ENCODE data around the gene PYROXD2. TPM values are rescaled to one million over a fixed set of nuclear protein-coding genes. Genes with fewer than 3 reads are reported as not detected.

Gene PYROXD2
- polyA plus RNA-seq, 1 donor from 2014 or later, result 0.11 TPM

DNA sequence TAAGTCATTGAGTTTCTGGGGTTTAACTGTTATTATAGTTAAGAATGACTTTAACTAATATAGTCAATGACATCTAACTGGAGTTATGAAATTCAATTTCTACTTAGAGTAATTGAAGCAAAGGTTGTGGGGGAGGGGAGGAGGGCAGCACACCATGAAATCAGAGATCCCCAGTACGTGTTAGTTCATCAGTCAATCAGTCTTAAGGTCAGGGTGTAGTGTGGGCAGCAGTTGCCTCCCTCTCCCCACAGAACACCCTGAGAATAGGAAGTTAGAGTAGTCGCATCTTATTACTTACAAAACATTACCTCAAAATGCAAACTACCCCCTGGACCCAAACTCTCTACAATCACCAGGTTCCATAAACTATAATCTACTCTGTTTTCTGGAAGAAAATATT lies 38.7 kb upstream of the PYROXD2 start:
- TF ChIP-seq TAF1 (IDR thresholded peaks at IDR 0.05; ENCODE audit: low read depth) (no peak), POLR2AphosphoS5 (IDR thresholded peaks at IDR 0.05) (no peak), SMC3 (conservative IDR thresholded peaks at IDR 0.05; ENCODE audit: poor library complexity) (no peak), EZH2 (IDR thresholded peaks at IDR 0.05; ENCODE audit: borderline replicate concordance, insufficient read depth, low read length, poor library complexity, severe bottlenecking) (no peak), MXI1 (conservative IDR thresholded peaks at IDR 0.05; ENCODE audit: poor library complexity, severe bottlenecking) (no peak), EP300 (conservative IDR thresholded peaks at IDR 0.05; ENCODE audit: poor library complexity, severe bottlenecking) (no peak), RAD21 (conservative IDR thresholded peaks at IDR 0.05) (no peak), CTCF (IDR thresholded peaks at IDR 0.05; ENCODE audit: poor library complexity, severe bottlenecking) (no peak)
- no peaks in the 10 kb centered on the region for H3K79me2 ChIP-seq (replicated peaks; ENCODE audit: insufficient read depth, low read length)
- H2AFZ ChIP-seq (ENCODE audit: low read depth, low read length), result no peak overlapping the region
- no peak overlapping the region for H3K4me3 ChIP-seq (ENCODE audit: low read length)
- H3K27ac ChIP-seq (ENCODE audit: low read length), result no peak overlapping the region
- H4K20me1 ChIP-seq (ENCODE audit: insufficient read depth), result no peaks in the 10 kb centered on the region
- no peaks in the 10 kb centered on the region for H3F3A ChIP-seq (ENCODE audit: insufficient read depth, low read length, poor library complexity, severe bottlenecking)
- H3K27me3 ChIP-seq (ENCODE audit: insufficient read depth, low read depth, low read length), result no peaks in the 10 kb centered on the region
- no peaks in the 10 kb centered on the region for H3K36me3 ChIP-seq (ENCODE audit: insufficient read depth, low read length)
- no peaks in the 10 kb centered on the region for H3K9me3 ChIP-seq (ENCODE audit: low read length)
- H3K9ac ChIP-seq (ENCODE audit: low read length), result no peak overlapping the region
- no peak overlapping the region for H3K4me2 ChIP-seq (ENCODE audit: low read length)
- no peaks in the 10 kb centered on the region for H3K9me2 ChIP-seq (ENCODE audit: insufficient read depth, low read length)

- H4K20me1 ChIP-seq (ENCODE audit: insufficient read depth), result no peaks in the 10 kb centered on the region
- TF ChIP-seq SMC3 (conservative IDR thresholded peaks at IDR 0.05; ENCODE audit: poor library complexity) (no peak), CTCF (IDR thresholded peaks at IDR 0.05; ENCODE audit: poor library complexity, severe bottlenecking) (no peak), MXI1 (conservative IDR thresholded peaks at IDR 0.05; ENCODE audit: poor library complexity, severe bottlenecking) (no peak)
Measured at GRCh38 chr10:98450618-98451017, 35.6 kb upstream of the PYROXD2 start.

GRCh38 chr10:98449287-98449686 lies 34.3 kb upstream of the PYROXD2 start:
- Histone ChIP-seq H3K27me3 (ENCODE audit: insufficient read depth, low read depth, low read length) (no peaks in the 10 kb centered on the region), H3K9ac (ENCODE audit: low read length) (no peak overlapping the region), H3K79me2 (replicated peaks; ENCODE audit: insufficient read depth, low read length) (no peaks in the 10 kb centered on the region), H3K36me3 (ENCODE audit: insufficient read depth, low read length) (no peaks in the 10 kb centered on the region), H2AFZ (ENCODE audit: low read depth, low read length) (no peak overlapping the region), H3K9me2 (ENCODE audit: insufficient read depth, low read length) (no peaks in the 10 kb centered on the region), H3K4me2 (ENCODE audit: low read length) (no peak overlapping the region), H4K20me1 (ENCODE audit: insufficient read depth) (no peaks in the 10 kb centered on the region), H3F3A (ENCODE audit: insufficient read depth, low read length, poor library complexity, severe bottlenecking) (no peaks in the 10 kb centered on the region), H3K9me3 (ENCODE audit: low read length) (no peaks in the 10 kb centered on the region), H3K27ac (ENCODE audit: low read length) (no peak overlapping the region), H3K4me3 (ENCODE audit: low read length) (no peak overlapping the region)
- no peak for TF ChIP-seq POLR2AphosphoS5 (IDR thresholded peaks at IDR 0.05)
- TF ChIP-seq RAD21 (conservative IDR thresholded peaks at IDR 0.05), result no peak
- no peak for TF ChIP-seq CTCF (IDR thresholded peaks at IDR 0.05; ENCODE audit: poor library complexity, severe bottlenecking)
- TF ChIP-seq EZH2 (IDR thresholded peaks at IDR 0.05; ENCODE audit: borderline replicate concordance, insufficient read depth, low read length, poor library complexity, severe bottlenecking), result no peak
- TF ChIP-seq REST (IDR thresholded peaks at IDR 0.05; ENCODE audit: borderline replicate concordance), result no peak
- no peak for TF ChIP-seq MXI1 (conservative IDR thresholded peaks at IDR 0.05; ENCODE audit: poor library complexity, severe bottlenecking)
- TF ChIP-seq SMC3 (conservative IDR thresholded peaks at IDR 0.05; ENCODE audit: poor library complexity), result no peak

More at GRCh38 chr10:98450618-98451017, 35.6 kb upstream of the PYROXD2 start:
- no peak overlapping the region for H3K4me3 ChIP-seq (ENCODE audit: low read length)
- H3K79me2 ChIP-seq (replicated peaks; ENCODE audit: insufficient read depth, low read length), result no peaks in the 10 kb centered on the region
- H2AFZ ChIP-seq (ENCODE audit: low read depth, low read length), result no peak overlapping the region
- H3K4me2 ChIP-seq (ENCODE audit: low read length), result no peak overlapping the region
- H3K36me3 ChIP-seq (ENCODE audit: insufficient read depth, low read length), result no peaks in the 10 kb centered on the region
- no peaks in the 10 kb centered on the region for H3K27me3 ChIP-seq (ENCODE audit: insufficient read depth, low read depth, low read length)
- no peaks in the 10 kb centered on the region for H3K9me2 ChIP-seq (ENCODE audit: insufficient read depth, low read length)
- H3K9me3 ChIP-seq (ENCODE audit: low read length), result no peaks in the 10 kb centered on the region
- H3K9ac ChIP-seq (ENCODE audit: low read length), result no peak overlapping the region
- H3K27ac ChIP-seq (ENCODE audit: low read length), result no peak overlapping the region
- H3F3A ChIP-seq (ENCODE audit: insufficient read depth, low read length, poor library complexity, severe bottlenecking), result no peaks in the 10 kb centered on the region

Data from neural cell (in vitro differentiated cells).